CD4-positive, alpha-beta T cell (primary cell): ENCODE data around the gene TLCD1. TPM values are rescaled to one million over a fixed set of nuclear protein-coding genes. Genes with fewer than 3 reads are reported as not detected.
A peak's percentile ranks its signal among the peaks of the same experiment; 100 is the strongest.

ENCODE experiments used
- ATAC-seq: fragments of 200-7000 bp; cut with Tn5 transposase; one replicate; pipeline ENCODE4 v1.10.0; 2022; ENCODE audit warnings: mild to moderate bottlenecking; ENCODE audit not compliant: poor library complexity
- CTCF ChIA-PET: fragments of 350-600 bp; sonication (Branson Sonifier 250); formaldehyde crosslinking; loops from one replicate; lab custom pipeline; 2021; ENCODE audit warnings: antibody characterized with exemption, inconsistent platforms; lab: Charles Lee
- POLR2A ChIA-PET: fragments of 350-600 bp; sonication (Branson Sonifier 250); formaldehyde crosslinking; loops from one replicate; lab custom pipeline; 2021; ENCODE audit warnings: antibody characterized with exemption, inconsistent platforms; lab: Charles Lee
- DNase-seq, 14 experiments: peaks; one replicate each; pipeline ENCODE4 v3.0.0-alpha.2; 2013 to 2020; ENCODE audit warnings: mixed read lengths in 2 of 14
- H3K27ac ChIP-seq, 2 donors: one replicate each; pipeline versions ENCODE4 v1.5.1 to v1.7.0; 2013; ENCODE audit warnings: low read length in 2 of 2, low read depth in 1 of 2, mild to moderate bottlenecking in 1 of 2
- H3K27me3 ChIP-seq, 2 experiments: 1 replicate in 1 of 2; 2 replicates in 1 of 2; pipeline versions ENCODE4 v1.6.1 to v1.7.0; 2013; ENCODE audit warnings: low read length in 2 of 2, control low read depth in 1 of 2, mild to moderate bottlenecking in 1 of 2, moderate library complexity in 1 of 2; ENCODE audit not compliant: insufficient read depth in 2 of 2, control insufficient read depth in 1 of 2
- H3K36me3 ChIP-seq: one replicate; pipeline ENCODE4 v1.6.1; 2013; ENCODE audit warnings: low read length, control low read depth; ENCODE audit not compliant: insufficient read depth
- H3K4me1 ChIP-seq: one replicate; pipeline ENCODE4 v1.6.1; 2013; ENCODE audit warnings: low read length, control low read depth; ENCODE audit not compliant: insufficient read depth
- H3K4me3 ChIP-seq: one replicate; pipeline ENCODE4 v1.5.1; 2013; ENCODE audit warnings: mild to moderate bottlenecking, low read length, moderate library complexity
- H3K9me3 ChIP-seq, 2 experiments: 1 replicate in 1 of 2; 2 replicates in 1 of 2; pipeline versions ENCODE4 v1.6.1 to v1.7.0; 2013; ENCODE audit warnings: low read length in 2 of 2, mild to moderate bottlenecking in 2 of 2, control low read depth in 1 of 2, moderate library complexity in 1 of 2; ENCODE audit not compliant: control insufficient read depth in 1 of 2, insufficient read depth in 1 of 2
- H3K27ac Mint-ChIP-seq: one replicate; pipeline ENCODE4 v1.8.0; 2020; ENCODE audit warnings: mixed read lengths
- H3K27me3 Mint-ChIP-seq: one replicate; pipeline ENCODE4 v1.8.0; 2021; ENCODE audit warnings: mixed read lengths
- H3K36me3 Mint-ChIP-seq: one replicate; pipeline ENCODE4 v1.8.0; 2021; ENCODE audit warnings: low read depth, mixed read lengths
- H3K4me1 Mint-ChIP-seq: one replicate; pipeline ENCODE4 v1.8.0; 2021; ENCODE audit warnings: low read depth, mixed read lengths
- H3K4me3 Mint-ChIP-seq: one replicate; pipeline ENCODE4 v1.8.0; 2020; ENCODE audit warnings: mild to moderate bottlenecking, mixed read lengths
- H3K9me3 Mint-ChIP-seq: one replicate; pipeline ENCODE4 v1.8.0; 2020; ENCODE audit warnings: mixed read lengths
- CTCF ChIP-seq: fragments of 200-600 bp; IDR thresholded peaks from one replicate; pipeline ENCODE4 v1.8.0; 2022; ENCODE audit warnings: antibody characterized with exemption, mild to moderate bottlenecking
- intact Hi-C, 2 experiments: fragments of 100-400 bp; cut with DNase I in 1 of 2; cut with micrococcal nuclease in 1 of 2; formaldehyde crosslinking; loops; one replicate each; pipeline versions ENCODE4 v1.15.1 to v1.9.0; 2023 to 2025; cut with DNase I, micrococcal nuclease
- total RNA-seq, 174 experiments: library from RNA in 2 of 174; stranded (reverse) in 2 of 174; gene quantifications; one replicate each; pipeline ENCODE4 v1.2.3 and lab custom pipeline; 2021 to 2026

Gene TLCD1
- total RNA-seq, 2 experiments from 2014 or later = 0.39 to 0.60 TPM

GRCh38 chr17:28705728-28706334 is 20.2 kb downstream of the TLCD1 start:
- Mint-ChIP-seq H3K4me3 (no peak overlapping the region), H3K4me1 (peaks cover 5% of the 10 kb centered on the region), H3K27ac (peak overlapping the region; percentile 27), H3K36me3 (peaks cover 34% of the 10 kb centered on the region), H3K27me3 (no peaks in the 10 kb centered on the region), H3K9me3 (no peaks in the 10 kb centered on the region)
- ChIA-PET CTCF (interaction anchor here (0.6 kb wide), 1 partner anchor 1019 kb away, joined by 3 read pairs; no protein-coding TSS in a partner anchor), POLR2A (no interaction called here)
- H3K4me1 ChIP-seq = peaks cover 4% of the 10 kb centered on the region
- no peaks in the 10 kb centered on the region for H3K27me3 ChIP-seq
- no peak overlapping the region for H3K27ac ChIP-seq
- H3K4me3 ChIP-seq = no peak overlapping the region
- no peaks in the 10 kb centered on the region for H3K9me3 ChIP-seq
- no peak for TF ChIP-seq CTCF
- H3K36me3 ChIP-seq = peaks cover 27% of the 10 kb centered on the region
- no peak for DNase-seq
- intact Hi-C loops = no loop called here
- ATAC-seq = no peak

GRCh38 chr17:28705074-28705659 is 20.9 kb downstream of the TLCD1 start:
- no peaks in the 10 kb centered on the region for H3K4me1 Mint-ChIP-seq
- TF ChIP-seq CTCF = no peak
- H3K36me3 Mint-ChIP-seq = peaks cover 41% of the 10 kb centered on the region
- no peaks in the 10 kb centered on the region for H3K27me3 Mint-ChIP-seq
- H3K36me3 ChIP-seq = peaks cover 34% of the 10 kb centered on the region
- no peaks in the 10 kb centered on the region for H3K9me3 ChIP-seq
- peak overlapping the region in 1 of 2 donors; percentile 11 for H3K27ac ChIP-seq
- no peaks in the 10 kb centered on the region for H3K9me3 Mint-ChIP-seq
- H3K4me1 ChIP-seq = no peaks in the 10 kb centered on the region
- H3K4me3 ChIP-seq = no peak overlapping the region
- CTCF ChIA-PET = no interaction called here
- H3K27me3 ChIP-seq = no peaks in the 10 kb centered on the region
- H3K27ac Mint-ChIP-seq = no peak overlapping the region
- ATAC-seq = no peak
- POLR2A ChIA-PET = no interaction called here
- no peak for DNase-seq
- intact Hi-C loops = no loop called here
- no peak overlapping the region for H3K4me3 Mint-ChIP-seq

- Mint-ChIP-seq H3K27ac (no peak overlapping the region), H3K4me3 (no peak overlapping the region), H3K4me1 (no peaks in the 10 kb centered on the region), H3K27me3 (no peaks in the 10 kb centered on the region), H3K9me3 (no peaks in the 10 kb centered on the region), H3K36me3 (peaks cover 49% of the 10 kb centered on the region)
- CTCF ChIA-PET = no interaction called here
- Histone ChIP-seq H3K4me3 (no peak overlapping the region), H3K9me3 (no peaks in the 10 kb centered on the region), H3K36me3 (peaks cover 42% of the 10 kb centered on the region), H3K4me1 (no peaks in the 10 kb centered on the region), H3K27me3 (no peaks in the 10 kb centered on the region), H3K27ac (no peak overlapping the region)
- ATAC-seq (no peak), DNase-seq (no peak)
- no peak for TF ChIP-seq CTCF
- intact Hi-C loops = no loop called here
- POLR2A ChIA-PET = no interaction called here
Measured at GRCh38 chr17:28704219-28704858, 21.7 kb downstream of the TLCD1 start.
